HepG2 (cell line): Measurements from ENCODE around the gene FUT6. TPM values are rescaled to one million over a fixed set of nuclear protein-coding genes. Genes with fewer than 3 reads are reported as not detected.
A peak's percentile ranks its signal among the peaks of the same experiment; 100 is the strongest.

Source experiments
- ARHGAP35 ChIP-seq: sonication (generic); formaldehyde crosslinking; IDR thresholded peaks from 2 replicates; pipeline ENCODE4 v1.9.0; 2022; ENCODE audit warnings: mild to moderate bottlenecking, inconsistent platforms, moderate library complexity, missing genetic modification reagents, borderline replicate concordance
- CREM ChIP-seq, 2 experiments: sonication (generic) in 1 of 2; formaldehyde crosslinking in 1 of 2; IDR thresholded peaks; 2 replicates each; pipeline versions ENCODE4 v1.4.0 to v1.6.1; 2016 to 2020; ENCODE audit warnings: antibody characterized with exemption in 1 of 2, mild to moderate bottlenecking in 1 of 2, missing genetic modification reagents in 1 of 2
- HOXA5 ChIP-seq: sonication (generic); formaldehyde crosslinking; IDR thresholded peaks from 2 replicates; pipeline ENCODE4 v1.4.0; 2020; ENCODE audit warnings: missing genetic modification reagents
- IRX3 ChIP-seq: sonication (generic); formaldehyde crosslinking; IDR thresholded peaks from 2 replicates; pipeline ENCODE4 v1.8.1; 2023; ENCODE audit warnings: mild to moderate bottlenecking, low read depth, missing genetic modification reagents, borderline replicate concordance
- ISL2 ChIP-seq: sonication (generic); formaldehyde crosslinking; IDR thresholded peaks from 2 replicates; pipeline ENCODE4 v1.5.0; 2020; ENCODE audit warnings: missing genetic modification reagents
- KAT7 ChIP-seq: IDR thresholded peaks from 2 replicates; pipeline ENCODE4 v1.6.1; 2018; ENCODE audit warnings: borderline replicate concordance, missing compliant biosample characterization
- KLF11 ChIP-seq: IDR thresholded peaks from 2 replicates; pipeline ENCODE4 v1.6.1; 2016; ENCODE audit warnings: missing compliant biosample characterization
- MBD4 ChIP-seq: IDR thresholded peaks from 2 replicates; pipeline ENCODE4 v1.6.1; 2012; ENCODE audit warnings: low read length, inconsistent platforms, borderline replicate concordance
- MTF2 ChIP-seq: sonication (generic); formaldehyde crosslinking; IDR thresholded peaks from 2 replicates; pipeline ENCODE4 v1.5.0; 2020; ENCODE audit warnings: missing genetic modification reagents, borderline replicate concordance
- PAXIP1 ChIP-seq: sonication (generic); formaldehyde crosslinking; conservative IDR thresholded peaks from 2 replicates; pipeline ENCODE4 v1.4.0; 2020; ENCODE audit warnings: mild to moderate bottlenecking, missing genetic modification reagents, moderate library complexity
- SUZ12 ChIP-seq: fragments of 150-350 bp; IDR thresholded peaks from 2 replicates; pipeline ENCODE4 v1.6.1; 2014; ENCODE audit warnings: low read depth, low read length
- TCF12 ChIP-seq, 2 experiments: fragments of 450-650 bp in 1 of 2; sonication (generic) in 1 of 2; formaldehyde crosslinking in 1 of 2; IDR thresholded peaks; 2 replicates each; pipeline versions ENCODE4 v1.6.1 to v1.8.0; 2017 to 2022; ENCODE audit warnings: antibody characterized with exemption in 1 of 2, mild to moderate bottlenecking in 1 of 2, missing genetic modification reagents in 1 of 2, moderate library complexity in 1 of 2
- TEAD2 ChIP-seq: sonication (generic); formaldehyde crosslinking; IDR thresholded peaks from 2 replicates; pipeline ENCODE4 v1.9.0; 2021; ENCODE audit warnings: missing genetic modification reagents
- ZBTB14 ChIP-seq: sonication (generic); formaldehyde crosslinking; IDR thresholded peaks from 2 replicates; pipeline ENCODE4 v1.4.0; 2020; ENCODE audit warnings: missing genetic modification reagents
- ZNF34 ChIP-seq: sonication (generic); formaldehyde crosslinking; IDR thresholded peaks from 2 replicates; pipeline ENCODE4 v1.4.0; 2020; ENCODE audit warnings: mild to moderate bottlenecking, missing genetic modification reagents, borderline replicate concordance
- ZNF713 ChIP-seq: sonication (generic); formaldehyde crosslinking; IDR thresholded peaks from 2 replicates; pipeline ENCODE4 v1.4.0; 2020; ENCODE audit warnings: mild to moderate bottlenecking, missing genetic modification reagents
- ZNF746 ChIP-seq: sonication (generic); formaldehyde crosslinking; IDR thresholded peaks from 2 replicates; pipeline ENCODE4 v1.8.0; 2022; ENCODE audit warnings: mild to moderate bottlenecking, missing genetic modification reagents
- ZNF839 ChIP-seq: sonication (generic); formaldehyde crosslinking; IDR thresholded peaks from 2 replicates; pipeline ENCODE4 v1.4.0; 2020; ENCODE audit warnings: missing genetic modification reagents, mild to moderate bottlenecking, borderline replicate concordance
- polyA plus RNA-seq, 8 experiments: library from polyadenylated mRNA; depleted of rRNA in 3 of 8; stranded (reverse) in 7 of 8; unstranded in 1 of 8; fragments of >200 nt; fragmentation: Illumina TruSeq in 4 of 8; extraction: Trizol in 4 of 8; gene quantifications; 2 replicates each; pipeline versions ENCODE4 v1.2.1 to v1.2.3, GENCODE V29; 2011 to 2016; ENCODE audit warnings: low read depth in 4 of 8, missing spikeins in 1 of 8, mixed read lengths in 1 of 8; ENCODE audit not compliant: insufficient read depth in 1 of 8
- total RNA-seq, 5 experiments: library from RNA; depleted of rRNA; stranded (reverse); fragments of >200 nt; fragmentation: Illumina TruSeq; extraction: Trizol; gene quantifications; 2 replicates each; pipeline ENCODE4 v1.2.3, GENCODE V29; 2016; ENCODE audit warnings: low read depth in 1 of 5
- TF ChIP-seq, protein P1 (sequence below): sonication (generic); formaldehyde crosslinking; IDR thresholded peaks from 2 replicates; pipeline ENCODE4 v1.8.0; 2022; ENCODE audit warnings: missing genetic modification reagents, mild to moderate bottlenecking, inconsistent platforms, borderline replicate concordance

FUT6 gene
- total and polyA plus RNA-seq, 2 of the 13 experiments (the other 11 are each of a cell fraction or from before 2014, with no cell fraction given), result 8.2 to 27.7 TPM

- TF ChIP-seq PAXIP1 (CRISPR knock-in tag), result no peak
- TF ChIP-seq ZNF746 (CRISPR knock-in tag), result no peak
- TF ChIP-seq SUZ12, result no peak
- TF ChIP-seq MTF2 (CRISPR knock-in tag), result no peak
- no peak for TF ChIP-seq KLF11 (CRISPR knock-in tag)
- no peak for TF ChIP-seq TEAD2 (CRISPR knock-in tag)
- no peak for TF ChIP-seq KAT7 (CRISPR knock-in tag)
- TF ChIP-seq ISL2 (CRISPR knock-in tag), result no peak
- TF ChIP-seq MBD4, result no peak
- TF ChIP-seq ARHGAP35 (CRISPR knock-in tag), result no peak
- no peak for TF ChIP-seq CREM (IDR thresholded peaks at IDR 0.05)
- no peak for TF ChIP-seq CREM (CRISPR knock-in tag; IDR thresholded peaks at IDR 0.05)
- TF ChIP-seq ZNF713 (CRISPR knock-in tag), result 0 out of 2 replicates have a peak, but pooled peaks have one; percentile 56
- peak; percentile 38; the same call in 1 of the 2 replicates for TF ChIP-seq IRX3 (CRISPR knock-in tag)
- TF ChIP-seq TCF12 (IDR thresholded peaks at IDR 0.05), result no peak
- TF ChIP-seq TCF12 (CRISPR knock-in tag; IDR thresholded peaks at IDR 0.05), result no peak
- no peak for TF ChIP-seq ZNF839
- no peak for TF ChIP-seq HOXA5 (CRISPR knock-in tag)
- TF ChIP-seq, protein P1, sequence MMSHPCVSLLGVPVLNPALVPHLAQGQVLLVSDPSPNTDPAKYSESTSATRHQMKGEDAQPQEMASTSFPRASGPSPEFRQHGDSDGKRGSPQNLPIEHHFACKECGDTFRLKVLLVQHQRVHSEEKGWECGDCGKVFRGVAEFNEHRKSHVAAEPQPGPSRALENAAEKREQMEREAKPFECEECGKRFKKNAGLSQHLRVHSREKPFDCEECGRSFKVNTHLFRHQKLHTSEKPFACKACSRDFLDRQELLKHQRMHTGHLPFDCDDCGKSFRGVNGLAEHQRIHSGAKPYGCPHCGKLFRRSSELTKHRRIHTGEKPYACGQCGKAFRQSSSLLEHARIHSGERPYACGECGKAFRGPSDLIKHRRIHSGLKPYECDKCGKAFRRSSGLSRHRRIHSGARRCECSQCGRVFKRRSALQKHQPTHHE (CRISPR knock-in tag), result no peak
- no peak for TF ChIP-seq ZBTB14 (CRISPR knock-in tag)
- TF ChIP-seq ZNF34 (CRISPR knock-in tag), result no peak
Measured at GRCh38 chr19:5838353-5839064, 993 bp downstream of the FUT6 start (continued).
